Measurements from ENCODE around the gene THSD1. TPM values are rescaled to one million over a fixed set of nuclear protein-coding genes. Genes with fewer than 3 reads are reported as not detected.
"Not testable (repeated sequence)": the region's sequence is repeated elsewhere in the genome, so short reads cannot be mapped to it uniquely, and the experiment has no call there.

THSD1 gene
- polyA plus RNA-seq, 1 donor (not counting 4 experiments of a cell fraction or from before 2014, with no cell fraction given) = 9.2 TPM

- DNase-seq (ENCODE audit: low read depth, low spot score) (no peak), FAIRE-seq (no peak)
- no peak overlapping the region for H2AFZ ChIP-seq (ENCODE audit: control insufficient read depth, low read length)
- no peaks in the 10 kb centered on the region for H3K27me3 ChIP-seq (ENCODE audit: control insufficient read depth, extremely low read depth, insufficient read depth, low read length)
- TF ChIP-seq EZH2 (IDR thresholded peaks at IDR 0.05; ENCODE audit: low read length) = no peak
- TF ChIP-seq, protein P1, sequence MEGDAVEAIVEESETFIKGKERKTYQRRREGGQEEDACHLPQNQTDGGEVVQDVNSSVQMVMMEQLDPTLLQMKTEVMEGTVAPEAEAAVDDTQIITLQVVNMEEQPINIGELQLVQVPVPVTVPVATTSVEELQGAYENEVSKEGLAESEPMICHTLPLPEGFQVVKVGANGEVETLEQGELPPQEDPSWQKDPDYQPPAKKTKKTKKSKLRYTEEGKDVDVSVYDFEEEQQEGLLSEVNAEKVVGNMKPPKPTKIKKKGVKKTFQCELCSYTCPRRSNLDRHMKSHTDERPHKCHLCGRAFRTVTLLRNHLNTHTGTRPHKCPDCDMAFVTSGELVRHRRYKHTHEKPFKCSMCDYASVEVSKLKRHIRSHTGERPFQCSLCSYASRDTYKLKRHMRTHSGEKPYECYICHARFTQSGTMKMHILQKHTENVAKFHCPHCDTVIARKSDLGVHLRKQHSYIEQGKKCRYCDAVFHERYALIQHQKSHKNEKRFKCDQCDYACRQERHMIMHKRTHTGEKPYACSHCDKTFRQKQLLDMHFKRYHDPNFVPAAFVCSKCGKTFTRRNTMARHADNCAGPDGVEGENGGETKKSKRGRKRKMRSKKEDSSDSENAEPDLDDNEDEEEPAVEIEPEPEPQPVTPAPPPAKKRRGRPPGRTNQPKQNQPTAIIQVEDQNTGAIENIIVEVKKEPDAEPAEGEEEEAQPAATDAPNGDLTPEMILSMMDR (optimal IDR thresholded peaks at IDR 0.05 in 1 of 3, IDR thresholded peaks at IDR 0.05 in 1 of 3, conservative IDR thresholded peaks at IDR 0.05 in 1 of 3; ENCODE audit: extremely low read depth in 1 of 3, insufficient read depth in 2 of 3, low read length in 3 of 3) = no peak
- no peaks in the 10 kb centered on the region for H3K79me2 ChIP-seq (ENCODE audit: control insufficient read depth, insufficient read depth, low read length)
- no peaks in the 10 kb centered on the region for H3K36me3 ChIP-seq (ENCODE audit: control insufficient read depth in 2 of 2, extremely low read depth in 1 of 2, insufficient read depth in 2 of 2, low read length in 2 of 2)
- H3K9me1 ChIP-seq (ENCODE audit: control insufficient read depth, extremely low read depth, insufficient read depth, low read length) = no peaks in the 10 kb centered on the region
- H3K27ac ChIP-seq (ENCODE audit: control insufficient read depth, insufficient read depth, low read length) = no peak overlapping the region
- no peak overlapping the region for H3K4me2 ChIP-seq (ENCODE audit: control insufficient read depth, extremely low read depth, insufficient read depth, low read depth, low read length)
- dilution Hi-C loops (cut with MboI; ENCODE audit: extremely low pct_ligation_motif_present, low sequenced_read_pairs) = no loop called here
- H3K9me3 ChIP-seq (ENCODE audit: control insufficient read depth, low read depth, low read length) = no peaks in the 10 kb centered on the region
- peaks cover 27% of the 10 kb centered on the region for H3K4me1 ChIP-seq (ENCODE audit: control insufficient read depth, extremely low read depth, insufficient read depth, low read length)
- no peak overlapping the region for H3K9ac ChIP-seq (ENCODE audit: control insufficient read depth, extremely low read depth, insufficient read depth, low read length)
- no peaks in the 10 kb centered on the region for H4K20me1 ChIP-seq (ENCODE audit: control insufficient read depth, extremely low read depth, insufficient read depth, low read length)
- no peak overlapping the region for H3K4me3 ChIP-seq (ENCODE audit: control insufficient read depth in 2 of 3, extremely low read depth in 1 of 3, insufficient read depth in 2 of 3, low read depth in 1 of 3, low read length in 3 of 3)
These were observed 61.9 kb downstream of the THSD1 start for GRCh38 chr13:52344108-52344507.

- DNase-seq (ENCODE audit: low read depth, low spot score); dilution Hi-C loops (cut with MboI; ENCODE audit: extremely low pct_ligation_motif_present, low sequenced_read_pairs): not testable (repeated sequence)
These were observed 63.8 kb downstream of the THSD1 start for GRCh38 chr13:52342203-52342602.

GRCh38 chr13:52337828-52338455 lies 68.0 kb downstream of the THSD1 start:
- H3K27me3 ChIP-seq (ENCODE audit: control insufficient read depth, extremely low read depth, insufficient read depth, low read length); H3K4me2 ChIP-seq (ENCODE audit: control insufficient read depth, extremely low read depth, insufficient read depth, low read depth, low read length); H3K4me3 ChIP-seq (ENCODE audit: control insufficient read depth in 2 of 3, extremely low read depth in 1 of 3, insufficient read depth in 2 of 3, low read depth in 1 of 3, low read length in 3 of 3); H2AFZ ChIP-seq (ENCODE audit: control insufficient read depth, low read length); H3K9me3 ChIP-seq (ENCODE audit: control insufficient read depth, low read depth, low read length); H3K79me2 ChIP-seq (ENCODE audit: control insufficient read depth, insufficient read depth, low read length); H3K9ac ChIP-seq (ENCODE audit: control insufficient read depth, extremely low read depth, insufficient read depth, low read length); H3K4me1 ChIP-seq (ENCODE audit: control insufficient read depth, extremely low read depth, insufficient read depth, low read length); H3K9me1 ChIP-seq (ENCODE audit: control insufficient read depth, extremely low read depth, insufficient read depth, low read length); dilution Hi-C loops (cut with MboI; ENCODE audit: extremely low pct_ligation_motif_present, low sequenced_read_pairs); H3K36me3 ChIP-seq (ENCODE audit: control insufficient read depth in 2 of 2, extremely low read depth in 1 of 2, insufficient read depth in 2 of 2, low read length in 2 of 2); DNase-seq (ENCODE audit: low read depth, low spot score); H3K27ac ChIP-seq (ENCODE audit: control insufficient read depth, insufficient read depth, low read length); H4K20me1 ChIP-seq (ENCODE audit: control insufficient read depth, extremely low read depth, insufficient read depth, low read length): not testable (repeated sequence)
- FAIRE-seq = peak; percentile 77

More at GRCh38 chr13:52342203-52342602, 63.8 kb downstream of the THSD1 start:
- not testable (repeated sequence) for H3K9ac ChIP-seq (ENCODE audit: control insufficient read depth, extremely low read depth, insufficient read depth, low read length); H3K4me2 ChIP-seq (ENCODE audit: control insufficient read depth, extremely low read depth, insufficient read depth, low read depth, low read length); H3K36me3 ChIP-seq (ENCODE audit: control insufficient read depth in 2 of 2, extremely low read depth in 1 of 2, insufficient read depth in 2 of 2, low read length in 2 of 2); H3K4me3 ChIP-seq (ENCODE audit: control insufficient read depth in 2 of 3, extremely low read depth in 1 of 3, insufficient read depth in 2 of 3, low read depth in 1 of 3, low read length in 3 of 3); FAIRE-seq; H2AFZ ChIP-seq (ENCODE audit: control insufficient read depth, low read length); H3K9me3 ChIP-seq (ENCODE audit: control insufficient read depth, low read depth, low read length); H3K27ac ChIP-seq (ENCODE audit: control insufficient read depth, insufficient read depth, low read length); H3K27me3 ChIP-seq (ENCODE audit: control insufficient read depth, extremely low read depth, insufficient read depth, low read length); H3K9me1 ChIP-seq (ENCODE audit: control insufficient read depth, extremely low read depth, insufficient read depth, low read length); H3K79me2 ChIP-seq (ENCODE audit: control insufficient read depth, insufficient read depth, low read length); H4K20me1 ChIP-seq (ENCODE audit: control insufficient read depth, extremely low read depth, insufficient read depth, low read length)
- peaks cover 19% of the 10 kb centered on the region for H3K4me1 ChIP-seq (ENCODE audit: control insufficient read depth, extremely low read depth, insufficient read depth, low read length)

GRCh38 chr13:52334107-52334506 lies 71.9 kb downstream of the THSD1 start:
- FAIRE-seq; H4K20me1 ChIP-seq (ENCODE audit: control insufficient read depth, extremely low read depth, insufficient read depth, low read length); H3K27me3 ChIP-seq (ENCODE audit: control insufficient read depth, extremely low read depth, insufficient read depth, low read length); H3K4me3 ChIP-seq (ENCODE audit: control insufficient read depth in 2 of 3, extremely low read depth in 1 of 3, insufficient read depth in 2 of 3, low read depth in 1 of 3, low read length in 3 of 3); H3K79me2 ChIP-seq (ENCODE audit: control insufficient read depth, insufficient read depth, low read length); H2AFZ ChIP-seq (ENCODE audit: control insufficient read depth, low read length); H3K9me1 ChIP-seq (ENCODE audit: control insufficient read depth, extremely low read depth, insufficient read depth, low read length); H3K9me3 ChIP-seq (ENCODE audit: control insufficient read depth, low read depth, low read length); H3K4me1 ChIP-seq (ENCODE audit: control insufficient read depth, extremely low read depth, insufficient read depth, low read length); dilution Hi-C loops (cut with MboI; ENCODE audit: extremely low pct_ligation_motif_present, low sequenced_read_pairs); H3K27ac ChIP-seq (ENCODE audit: control insufficient read depth, insufficient read depth, low read length); H3K9ac ChIP-seq (ENCODE audit: control insufficient read depth, extremely low read depth, insufficient read depth, low read length); DNase-seq (ENCODE audit: low read depth, low spot score); H3K36me3 ChIP-seq (ENCODE audit: control insufficient read depth in 2 of 2, extremely low read depth in 1 of 2, insufficient read depth in 2 of 2, low read length in 2 of 2); H3K4me2 ChIP-seq (ENCODE audit: control insufficient read depth, extremely low read depth, insufficient read depth, low read depth, low read length): not testable (repeated sequence)
